K562 (cell line): Measurements from ENCODE around the gene GSTM2. TPM values are rescaled to one million over a fixed set of nuclear protein-coding genes. Genes with fewer than 3 reads are reported as not detected.
A peak's percentile ranks its signal among the peaks of the same experiment; 100 is the strongest.

ENCODE experiments used
- AFF1 ChIP-seq, 2 experiments: fragments of 450-650 bp; IDR thresholded peaks; 2 replicates each; pipeline ENCODE4 v1.6.1; 2018; ENCODE audit warnings: mild to moderate bottlenecking in 2 of 2, low read depth in 1 of 2; ENCODE audit not compliant: partially characterized antibody in 2 of 2
- ARID4B ChIP-seq: sonication (generic); formaldehyde crosslinking; IDR thresholded peaks from 2 replicates; pipeline ENCODE4 v1.8.0; 2022; ENCODE audit warnings: mild to moderate bottlenecking, missing genetic modification reagents
- BMI1 ChIP-seq: fragments of 150-350 bp; IDR thresholded peaks from 2 replicates; pipeline ENCODE4 v1.6.1; 2014; ENCODE audit warnings: low read length
- CEBPZ ChIP-seq: fragments of 150-350 bp; IDR thresholded peaks from 2 replicates; pipeline ENCODE4 v1.6.1; 2014; ENCODE audit warnings: low read depth, mild to moderate bottlenecking, low read length, borderline replicate concordance
- EGR1 ChIP-seq: fragments of 450-650 bp; conservative IDR thresholded peaks from 2 replicates; pipeline ENCODE4 v1.6.1; 2017; ENCODE audit warnings: mild to moderate bottlenecking
- FOXA3 ChIP-seq, 2 experiments: fragments of 450-650 bp in 1 of 2; sonication (generic) in 1 of 2; formaldehyde crosslinking; IDR thresholded peaks in 1 of 2; conservative IDR thresholded peaks in 1 of 2; 2 replicates each; pipeline versions ENCODE4 v1.4.0 to v1.8.0; 2020 to 2022; ENCODE audit warnings: mild to moderate bottlenecking in 2 of 2, missing genetic modification reagents in 1 of 2
- NCOA4 ChIP-seq: fragments of 450-650 bp; IDR thresholded peaks from 2 replicates; pipeline ENCODE4 v1.6.1; 2018; ENCODE audit warnings: mild to moderate bottlenecking; ENCODE audit not compliant: partially characterized antibody
- PTRF ChIP-seq: fragments of 450-650 bp; IDR thresholded peaks from 2 replicates; pipeline ENCODE4 v1.6.1; 2016; ENCODE audit warnings: mild to moderate bottlenecking, missing genetic modification characterization, missing compliant biosample characterization
- RAD21 ChIP-seq, 2 experiments: fragments of 250-450 bp in 1 of 2; fragments of 450-650 bp in 1 of 2; sonication (Bioruptor Pico) in 1 of 2; formaldehyde crosslinking in 1 of 2; IDR thresholded peaks in 1 of 2; conservative IDR thresholded peaks in 1 of 2; 2 replicates each; pipeline versions ENCODE4 v1.4.0 to v1.8.0; 2020 to 2022; ENCODE audit warnings: mild to moderate bottlenecking in 2 of 2, moderate library complexity in 1 of 2
- SMAD1 ChIP-seq: fragments of 150-350 bp; IDR thresholded peaks from 2 replicates; pipeline ENCODE4 v1.6.1; 2014; ENCODE audit warnings: low read length, low read depth; ENCODE audit not compliant: partially characterized antibody
- ZBTB2 ChIP-seq: fragments of 450-650 bp; IDR thresholded peaks from 2 replicates; pipeline ENCODE4 v1.6.1; 2016; ENCODE audit warnings: antibody characterized with exemption
- ZNF282 ChIP-seq: sonication (generic); formaldehyde crosslinking; IDR thresholded peaks from 2 replicates; pipeline ENCODE4 v1.8.1; 2023; ENCODE audit warnings: missing genetic modification reagents
- polyA plus RNA-seq, 8 experiments: library from polyadenylated mRNA; depleted of rRNA in 4 of 8; stranded (reverse) in 5 of 8; unstranded in 3 of 8; fragments of >200 nt; fragmentation: Nextera tagmentation in 2 of 8; fragmentation: Illumina TruSeq in 1 of 8; extraction: Ambion mirVana in 2 of 8; extraction: Trizol in 1 of 8; gene quantifications; 2 replicates each; pipeline versions ENCODE4 v1.2.1 to v1.2.3, GENCODE V29; 2011 to 2014; ENCODE audit warnings: inconsistent platforms in 1 of 8, missing spikeins in 1 of 8
- total RNA-seq, 7 experiments: library from RNA; depleted of rRNA in 6 of 7; stranded (reverse); fragments of >200 nt in 6 of 7; fragmentation: Illumina TruSeq in 2 of 7; extraction: Trizol in 2 of 7; gene quantifications; 2 replicates each; pipeline versions ENCODE4 v1.2.1 to v1.2.3, GENCODE V29; 2011 to 2021; ENCODE audit warnings: low replicate concordance in 1 of 7

GSTM2 gene
- total and polyA plus RNA-seq, 9 of the 15 experiments (the other 6 are each of a cell fraction or from before 2014, with no cell fraction given) = 1.6 to 15.1 (median 6.8) TPM

- TF ChIP-seq NCOA4 (no peak), ZBTB2 (0 out of 2 replicates have a peak, but pooled peaks have one; percentile 14), AFF1 (IDR thresholded peaks at IDR 0.05; ENCODE audit: low read depth in 1 of 2, partially characterized antibody in 2 of 2) (no peak), BMI1 (no peak), ARID4B (CRISPR knock-in tag) (peak; percentile 82), SMAD1 (peak; percentile 69), CEBPZ (no peak), PTRF (no peak), ZNF282 (CRISPR knock-in tag) (0 out of 2 replicates have a peak, but pooled peaks have one; percentile 63), EGR1 (peak; percentile 88), RAD21 (CRISPR knock-in tag; conservative IDR thresholded peaks at IDR 0.05 in 1 of 2, IDR thresholded peaks at IDR 0.05 in 1 of 2) (no peak), FOXA3 (CRISPR knock-in tag; conservative IDR thresholded peaks at IDR 0.05 in 1 of 2, IDR thresholded peaks at IDR 0.05 in 1 of 2) (peak in 1 of 2 experiments; percentile 86; a peak in 2 of 4 replicates)
Observed at GRCh38 chr1:109619576-109620400, 48.1 kb upstream of the GSTM2 start, which contains the start of the genes AMPD2 and GNAT2 (continued).
